GM12872 (cell line): ENCODE data around the gene FAM13C.

Experiments
- TF ChIP-seq, protein P1 (sequence below): IDR thresholded peaks from 3 replicates; pipeline ENCODE4 v1.5.1; 2011; ENCODE audit warnings: low read depth, mild to moderate bottlenecking, low read length, moderate library complexity; ENCODE audit not compliant: insufficient read depth

FAM13C gene

GRCh38 chr10:59376846-59377245, 14.5 kb upstream of the FAM13C start:
- TF ChIP-seq, protein P1, sequence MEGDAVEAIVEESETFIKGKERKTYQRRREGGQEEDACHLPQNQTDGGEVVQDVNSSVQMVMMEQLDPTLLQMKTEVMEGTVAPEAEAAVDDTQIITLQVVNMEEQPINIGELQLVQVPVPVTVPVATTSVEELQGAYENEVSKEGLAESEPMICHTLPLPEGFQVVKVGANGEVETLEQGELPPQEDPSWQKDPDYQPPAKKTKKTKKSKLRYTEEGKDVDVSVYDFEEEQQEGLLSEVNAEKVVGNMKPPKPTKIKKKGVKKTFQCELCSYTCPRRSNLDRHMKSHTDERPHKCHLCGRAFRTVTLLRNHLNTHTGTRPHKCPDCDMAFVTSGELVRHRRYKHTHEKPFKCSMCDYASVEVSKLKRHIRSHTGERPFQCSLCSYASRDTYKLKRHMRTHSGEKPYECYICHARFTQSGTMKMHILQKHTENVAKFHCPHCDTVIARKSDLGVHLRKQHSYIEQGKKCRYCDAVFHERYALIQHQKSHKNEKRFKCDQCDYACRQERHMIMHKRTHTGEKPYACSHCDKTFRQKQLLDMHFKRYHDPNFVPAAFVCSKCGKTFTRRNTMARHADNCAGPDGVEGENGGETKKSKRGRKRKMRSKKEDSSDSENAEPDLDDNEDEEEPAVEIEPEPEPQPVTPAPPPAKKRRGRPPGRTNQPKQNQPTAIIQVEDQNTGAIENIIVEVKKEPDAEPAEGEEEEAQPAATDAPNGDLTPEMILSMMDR, result no peak

- TF ChIP-seq, protein P1, result no peak
Measured at GRCh38 chr10:59375990-59376389, 13.6 kb upstream of the FAM13C start.

DNA sequence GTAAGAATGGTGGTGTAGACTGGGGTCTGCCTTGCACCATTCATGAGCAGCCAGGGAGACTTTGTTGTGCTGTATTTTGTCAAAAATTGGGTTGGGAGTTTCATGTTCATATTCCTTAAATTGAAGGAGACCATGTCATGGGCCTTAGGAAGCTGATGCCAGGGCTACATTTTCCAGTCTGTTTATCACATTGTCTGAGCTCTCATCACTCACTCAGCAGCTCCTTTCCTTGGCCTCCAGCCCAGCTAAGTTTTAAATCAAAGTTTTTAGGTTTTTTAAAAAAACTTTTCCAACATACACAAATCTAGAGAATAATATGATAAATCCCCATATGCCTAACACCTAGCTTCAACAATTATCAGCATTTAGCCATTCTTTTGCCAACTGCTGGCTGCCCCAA, 12.6 kb upstream of the FAM13C start:
- TF ChIP-seq, protein P1, result no peak

DNA sequence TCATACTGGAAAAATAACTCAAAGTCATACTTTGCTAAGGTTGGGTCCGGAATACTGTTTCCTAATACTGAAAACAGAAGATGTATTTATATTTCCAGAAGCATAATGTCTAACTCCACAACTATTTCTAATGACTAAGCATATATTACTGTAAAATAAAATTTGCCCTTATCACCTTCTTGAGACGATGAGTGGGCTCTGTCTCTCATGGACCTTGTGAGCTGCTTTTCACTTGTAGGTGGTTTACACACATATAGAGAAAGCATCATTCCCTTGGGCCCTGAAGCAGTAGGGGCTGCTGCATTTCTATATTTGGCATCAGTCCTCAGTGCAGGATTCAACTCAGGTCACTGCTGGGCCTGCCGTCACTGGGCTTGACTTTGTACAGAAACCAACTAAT, 10.7 kb upstream of the FAM13C start:
- TF ChIP-seq, protein P1, result no peak

DNA sequence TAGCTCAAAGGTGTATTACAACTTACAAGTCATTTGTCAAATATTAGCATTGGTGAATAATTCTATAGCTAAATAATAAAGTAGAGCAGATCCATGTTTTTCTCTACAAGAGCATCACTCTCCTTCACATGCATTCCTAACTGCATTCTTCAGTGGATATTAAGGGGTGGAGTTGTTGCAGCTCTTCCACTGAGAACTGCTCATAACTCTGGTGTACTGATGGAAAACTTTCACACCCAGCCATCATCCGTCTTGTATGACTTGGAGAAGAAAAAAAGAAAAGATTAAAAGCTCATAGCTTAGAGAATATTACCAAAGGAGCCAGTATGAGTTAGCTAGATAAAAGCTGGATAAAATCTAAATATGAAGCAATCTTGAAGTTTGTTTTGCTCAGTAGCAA, 10.2 kb upstream of the FAM13C start:
- TF ChIP-seq, protein P1, result no peak

GRCh38 chr10:59366290-59366689, 3.9 kb upstream of the FAM13C start:
- TF ChIP-seq, protein P1, result no peak

DNA sequence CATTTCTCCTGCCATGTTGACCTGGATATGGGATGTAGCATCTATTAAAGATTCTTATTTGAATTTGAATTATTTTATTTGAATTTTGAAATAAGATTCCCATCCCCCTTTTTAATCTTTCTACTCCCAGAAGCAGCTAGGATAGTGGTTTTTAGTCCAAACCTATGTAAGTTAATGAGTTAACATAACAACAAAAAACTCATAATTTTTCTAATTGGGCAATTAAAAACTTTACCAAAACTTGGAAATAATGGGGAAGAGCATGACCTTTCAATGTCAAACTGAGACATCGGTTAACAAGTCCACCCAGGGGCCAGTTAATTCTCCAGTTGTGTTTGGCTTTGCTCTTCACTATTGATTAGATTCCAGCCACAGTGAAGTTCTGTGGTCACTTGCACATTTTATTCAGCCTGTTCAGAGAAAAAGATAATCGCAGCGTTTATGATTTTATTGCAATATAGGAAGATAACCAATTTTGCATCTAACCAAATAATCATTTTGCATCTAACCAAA, 1.2 kb upstream of the FAM13C start:
- TF ChIP-seq, protein P1, result no peak

- TF ChIP-seq, protein P1, result no peak
Measured at GRCh38 chr10:59362959-59363381, 621 bp upstream of the FAM13C start.
